GM18502 (cell line): ENCODE data around the gene FAM219A.
A peak's percentile ranks its signal among the peaks of the same experiment; 100 is the strongest.
"Not testable (repeated sequence)": the region's sequence is repeated elsewhere in the genome, so short reads cannot be mapped to it uniquely, and the experiment has no call there.

Source experiments
- ATAC-seq: cut with Tn5 transposase; IDR thresholded peaks from one replicate; pipeline ENCODE4 v1.9.1; 2021; ENCODE audit warnings: mild to moderate bottlenecking; ENCODE audit not compliant: unreplicated experiment, poor library complexity

Gene FAM219A

GRCh38 chr9:34379334-34380033 lies 78.9 kb downstream of the FAM219A start:
- peak; percentile 30 for ATAC-seq

- ATAC-seq, result no peak
Measured at GRCh38 chr9:34378376-34379060, 79.9 kb downstream of the FAM219A start.

DNA sequence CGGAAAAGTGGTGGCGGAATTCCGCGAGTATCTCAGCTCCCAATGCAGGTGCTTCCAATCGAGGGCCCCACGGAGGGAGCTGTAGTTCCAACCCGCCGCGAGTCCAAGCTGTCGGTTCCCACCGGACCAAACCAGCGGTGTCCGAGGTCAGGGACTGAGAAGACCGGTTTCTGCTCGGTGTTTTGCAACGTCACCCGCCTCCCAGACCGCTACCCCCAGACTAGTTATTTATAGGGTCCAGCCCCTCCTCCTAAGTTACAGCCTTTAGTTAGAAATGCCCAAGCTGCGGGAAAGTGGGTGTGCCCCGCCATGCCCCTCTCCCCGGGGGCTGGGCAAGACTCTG lies 81.0 kb downstream of the FAM219A start:
- no peak for ATAC-seq

DNA sequence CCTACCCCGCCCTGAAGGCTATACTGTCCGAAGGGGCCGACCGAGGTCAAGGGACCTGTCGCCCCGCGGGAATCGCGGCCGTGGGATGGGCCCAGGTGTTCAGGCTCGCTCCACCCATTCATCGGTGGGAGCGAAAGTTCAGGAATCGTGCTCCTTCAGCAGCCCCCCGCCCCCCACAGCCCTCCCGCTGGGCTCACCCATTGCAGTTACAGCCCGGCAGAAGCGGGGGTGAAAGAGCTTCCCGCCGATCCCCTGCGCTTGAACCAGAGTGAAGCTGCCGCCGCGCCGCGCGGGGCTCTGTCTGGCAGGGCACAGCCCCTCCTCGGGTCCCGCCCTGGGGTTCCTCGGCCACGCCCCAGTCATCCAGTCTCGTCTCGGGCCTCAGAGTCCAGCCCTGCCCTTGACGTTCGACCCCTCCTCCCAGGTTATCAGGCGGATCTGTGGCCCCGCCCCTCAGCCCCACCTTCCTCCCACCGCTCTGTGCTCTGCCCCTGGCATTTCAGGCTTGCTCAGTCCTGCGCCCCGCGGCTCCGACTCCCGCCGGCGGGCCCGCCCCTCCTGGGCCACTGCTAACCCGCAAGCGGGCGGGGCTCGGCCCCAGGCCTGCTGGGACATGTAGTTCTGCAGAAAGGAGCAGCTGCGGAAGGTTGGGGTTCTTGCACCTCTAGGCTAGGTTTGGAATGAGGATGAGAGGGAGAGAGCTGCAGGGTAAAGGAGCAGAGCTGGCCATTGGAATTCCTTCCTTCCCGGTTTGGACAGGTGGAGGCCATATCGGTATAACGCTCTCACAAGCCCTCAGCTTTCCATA lies 81.6 kb downstream of the FAM219A start, which contains the start of gene MYORG:
MYORG (minus strand) TSS at position 303 of the 808 bp plus-strand sequence. CDS start 3,955 bp downstream, outside the sequence.
- peak; percentile 89 for ATAC-seq

GRCh38 chr9:34375901-34376595 lies 82.3 kb downstream of the FAM219A start:
- ATAC-seq, result no peak

GRCh38 chr9:34374905-34375552 lies 83.3 kb downstream of the FAM219A start:
- no peak for ATAC-seq

GRCh38 chr9:34374339-34374738 lies 84.0 kb downstream of the FAM219A start:
- no peak for ATAC-seq

GRCh38 chr9:34373749-34374148 lies 84.6 kb downstream of the FAM219A start:
- ATAC-seq, result no peak

DNA sequence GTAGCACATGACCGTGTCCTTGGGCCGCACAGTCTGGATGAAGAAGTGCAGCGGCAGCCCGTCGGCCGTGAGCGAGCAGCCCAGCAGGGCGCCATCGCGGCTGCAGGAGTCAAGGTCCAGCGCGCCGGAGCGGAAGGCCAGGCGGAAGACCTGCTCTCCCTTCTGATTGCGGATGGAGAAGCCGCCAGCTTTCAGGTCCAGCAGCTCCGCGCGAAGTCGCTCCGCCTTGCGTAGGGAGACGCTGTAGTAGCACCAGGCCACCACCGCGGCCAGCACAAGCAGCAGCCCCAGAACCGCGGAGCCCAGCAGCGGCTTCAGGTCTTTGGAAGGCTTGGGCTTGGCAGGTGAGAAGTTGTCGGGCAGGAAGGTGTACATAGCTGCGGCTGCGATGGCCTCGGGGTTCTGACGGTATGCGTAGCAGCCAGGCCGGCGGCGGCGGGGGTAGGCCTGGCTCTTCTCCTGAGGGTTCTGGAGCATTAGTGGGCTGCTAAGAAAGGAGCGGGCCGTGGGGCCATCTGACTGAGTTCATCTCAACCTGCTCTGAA lies 85.8 kb downstream of the FAM219A start:
- ATAC-seq, result no peak

DNA sequence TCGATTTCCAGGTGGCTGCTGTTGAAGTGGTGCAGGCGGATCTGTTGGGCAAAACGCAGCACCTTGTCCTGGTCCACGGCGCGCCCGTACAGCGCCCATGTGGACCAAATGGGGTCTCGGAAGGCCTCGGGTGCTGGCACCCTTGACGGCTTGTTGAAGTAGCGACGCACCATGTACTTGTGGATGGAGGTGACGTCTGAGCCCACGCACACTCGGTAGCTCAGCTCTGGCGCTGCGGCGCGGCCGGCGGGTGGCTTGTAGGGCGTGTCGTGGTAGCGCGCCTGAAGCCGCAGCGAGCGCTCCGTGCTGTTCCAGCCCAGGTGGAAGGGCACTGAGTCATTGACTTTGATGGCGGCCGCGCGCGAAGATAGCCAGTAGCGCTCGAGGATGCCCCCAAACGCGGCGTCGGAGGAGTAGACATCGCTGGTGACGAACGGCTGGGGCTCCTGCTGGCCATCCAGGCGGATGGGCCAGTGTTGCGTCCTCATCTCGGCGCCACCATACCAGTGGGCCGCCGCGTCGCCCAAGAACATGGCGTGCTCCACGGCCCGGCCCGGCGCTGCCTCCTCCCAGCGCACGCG lies 86.4 kb downstream of the FAM219A start:
- ATAC-seq, result no peak

DNA sequence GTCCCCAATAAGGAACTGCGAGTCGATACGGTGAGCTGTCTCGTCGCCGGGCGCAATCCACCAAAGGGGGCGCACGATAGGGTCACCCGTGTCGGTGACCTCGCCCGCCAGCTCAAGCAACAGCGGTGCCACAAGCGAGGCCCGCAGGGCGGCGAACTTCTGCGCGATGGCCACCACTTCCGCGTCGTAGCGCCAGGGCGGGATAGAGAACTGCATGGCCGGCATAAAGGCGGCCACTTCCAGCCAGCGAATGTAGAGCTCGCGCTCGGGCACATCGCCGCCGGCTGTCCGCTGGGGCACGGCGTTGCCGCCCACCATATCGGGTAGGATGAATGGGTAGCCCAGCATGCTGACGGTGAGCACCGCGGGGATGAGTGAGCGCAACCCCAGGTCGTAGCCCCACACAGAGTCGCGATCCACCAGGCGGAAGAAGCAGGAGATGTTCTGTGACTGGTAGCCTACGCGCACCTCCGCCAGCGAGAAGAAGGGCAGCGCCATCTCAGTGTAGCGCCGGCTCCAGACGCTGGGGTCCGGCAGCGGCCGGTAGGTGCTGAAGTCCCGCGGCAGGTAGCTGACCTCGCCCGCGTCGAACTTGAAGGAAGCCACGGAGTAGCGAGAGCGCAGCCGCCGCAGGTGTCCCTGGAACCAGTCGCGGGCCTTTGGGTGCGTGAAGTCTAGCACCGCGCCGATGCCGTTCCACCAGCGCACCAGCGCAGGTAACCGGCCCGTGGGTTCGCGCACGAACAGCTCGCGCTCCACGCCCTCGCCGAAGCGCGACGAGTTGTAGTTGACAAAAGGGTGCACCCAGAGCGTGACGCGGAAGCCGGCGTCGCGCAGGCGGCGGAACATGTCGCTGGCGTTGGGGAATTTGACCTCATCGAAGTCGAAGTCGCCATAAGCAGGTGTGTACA lies 87.1 kb downstream of the FAM219A start:
- no peak for ATAC-seq

DNA sequence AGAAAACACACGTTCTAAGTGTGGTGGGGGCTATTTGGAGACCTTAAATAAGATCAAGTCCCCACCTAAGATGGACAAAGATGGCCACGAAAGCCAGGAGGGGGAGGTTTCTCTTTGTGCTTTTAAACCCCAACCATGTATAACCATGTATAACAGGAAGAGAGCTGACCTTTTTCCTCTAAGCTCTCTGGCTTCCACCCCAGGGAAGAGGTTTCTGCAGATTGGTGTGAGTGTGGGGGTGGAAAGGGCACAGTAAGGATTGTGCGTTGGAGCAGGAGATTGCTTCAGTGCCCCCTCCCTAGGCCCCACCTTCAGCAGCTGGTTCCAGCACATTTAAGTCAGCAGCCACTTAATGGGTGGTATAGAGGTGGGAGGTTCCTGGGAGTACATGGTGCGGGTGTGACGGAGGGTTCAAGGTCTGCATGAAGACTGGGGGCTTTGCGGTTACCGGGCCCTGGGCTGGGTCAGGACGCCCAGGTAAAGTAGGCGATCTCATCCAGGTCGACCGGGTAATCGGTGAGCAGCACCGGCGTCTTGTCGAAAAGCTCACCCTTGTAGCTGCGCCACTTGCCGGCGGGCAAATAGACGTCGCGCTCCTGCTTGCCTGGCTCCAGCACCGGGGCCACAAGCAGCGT lies 87.9 kb downstream of the FAM219A start:
- ATAC-seq, result no peak

GRCh38 chr9:34369636-34370035 lies 88.7 kb downstream of the FAM219A start:
- ATAC-seq, result no peak

GRCh38 chr9:34368796-34369195 lies 89.6 kb downstream of the FAM219A start:
- ATAC-seq, result not testable (repeated sequence)

DNA sequence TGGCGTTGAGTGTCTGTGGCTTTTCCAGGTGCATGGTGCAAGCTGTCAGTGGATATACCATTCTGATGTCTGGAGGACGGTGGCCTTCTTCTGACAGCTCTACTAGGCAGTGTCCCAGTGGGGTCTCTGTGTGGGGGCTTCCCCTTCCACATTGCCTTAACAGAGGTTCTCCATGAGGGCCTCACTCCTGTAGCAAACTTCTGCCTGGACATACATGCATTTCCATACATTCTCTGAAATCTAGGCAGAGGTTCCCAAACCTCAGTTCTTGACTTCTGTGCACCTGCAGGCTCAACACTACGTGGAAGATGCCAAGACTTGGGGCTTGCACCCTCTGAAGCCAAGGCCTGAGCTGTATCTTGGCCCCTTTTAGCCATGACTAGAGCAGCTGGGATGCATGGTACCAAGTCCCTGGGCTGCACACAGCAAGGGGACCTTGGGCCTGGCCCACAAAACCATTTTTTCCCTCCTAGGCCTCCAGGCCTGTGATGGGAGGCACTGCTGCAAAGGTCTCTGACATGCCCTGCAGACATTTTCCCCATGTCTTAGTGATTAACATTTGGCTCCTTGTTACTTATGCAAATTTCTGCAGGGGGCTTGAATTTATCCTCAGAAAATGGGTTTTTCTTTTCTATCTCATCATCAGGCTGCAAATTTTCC lies 90.5 kb downstream of the FAM219A start:
- not testable (repeated sequence) for ATAC-seq

DNA sequence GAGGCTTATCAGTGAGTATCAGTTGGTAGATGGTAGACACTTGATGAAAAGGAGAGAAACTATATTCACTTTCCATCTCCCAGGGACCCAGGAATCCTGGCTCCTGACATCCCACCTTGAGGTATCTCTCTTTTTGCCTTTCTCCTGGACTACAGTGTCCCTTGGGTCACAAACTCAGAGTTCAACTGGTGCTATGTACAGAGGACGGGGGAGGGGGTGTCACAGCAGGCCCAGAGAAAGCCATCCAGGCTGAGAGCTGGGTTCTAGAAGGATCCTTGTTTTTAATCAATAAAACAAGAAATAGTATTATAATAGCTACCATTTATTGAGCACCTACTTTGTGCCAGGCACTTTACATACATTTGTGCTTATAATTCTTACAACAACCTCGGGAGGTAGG lies 92.0 kb downstream of the FAM219A start:
- no peak for ATAC-seq

- no peak for ATAC-seq
Measured at GRCh38 chr9:34365282-34365681, 93.1 kb downstream of the FAM219A start.
